Activated naive CD4-positive, alpha-beta T cell treated with Interleukin-2 at 50 U/mL for 16 hours (primary cell): ENCODE data around the gene MOB1B.
"Not testable (repeated sequence)": the region's sequence is repeated elsewhere in the genome, so short reads cannot be mapped to it uniquely, and the experiment has no call there.

Experiments used
- DNase-seq: peaks from one replicate; pipeline ENCODE4 v3.0.0-alpha.2; 2020

Gene MOB1B

DNA sequence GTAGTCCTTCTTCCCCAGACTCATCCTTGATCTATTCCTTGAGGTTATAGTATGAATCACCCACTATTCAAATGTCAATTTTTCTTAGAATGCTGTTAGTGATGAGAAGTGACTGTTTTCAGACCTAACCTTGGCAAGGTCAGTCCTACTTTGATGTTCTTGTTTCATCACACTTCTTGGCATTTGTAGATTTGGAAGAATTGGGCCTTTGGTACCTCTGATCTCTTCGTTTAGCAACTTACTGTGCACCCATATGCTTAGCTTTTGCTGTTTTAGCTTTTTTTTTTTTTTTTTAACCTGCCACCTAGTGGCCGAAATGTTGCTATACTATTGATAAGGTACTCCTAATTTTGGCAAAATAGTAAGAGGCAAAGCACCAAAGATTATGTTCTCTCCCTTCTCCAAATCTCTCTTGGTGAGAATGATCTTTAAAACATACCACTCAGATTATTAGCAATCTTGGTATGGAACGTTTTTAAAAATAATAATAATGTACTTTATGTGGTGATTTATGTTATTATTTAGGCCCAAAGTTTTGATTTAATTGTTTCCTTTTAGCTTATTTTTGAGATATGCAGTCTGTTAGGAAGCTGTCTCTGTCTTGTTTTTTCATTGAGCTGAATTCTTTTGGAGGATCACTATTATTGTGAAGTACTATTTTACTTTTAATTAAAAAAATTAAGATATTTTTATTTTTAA, 107.9 kb downstream of the MOB1B start:
- DNase-seq: no peak

DNA sequence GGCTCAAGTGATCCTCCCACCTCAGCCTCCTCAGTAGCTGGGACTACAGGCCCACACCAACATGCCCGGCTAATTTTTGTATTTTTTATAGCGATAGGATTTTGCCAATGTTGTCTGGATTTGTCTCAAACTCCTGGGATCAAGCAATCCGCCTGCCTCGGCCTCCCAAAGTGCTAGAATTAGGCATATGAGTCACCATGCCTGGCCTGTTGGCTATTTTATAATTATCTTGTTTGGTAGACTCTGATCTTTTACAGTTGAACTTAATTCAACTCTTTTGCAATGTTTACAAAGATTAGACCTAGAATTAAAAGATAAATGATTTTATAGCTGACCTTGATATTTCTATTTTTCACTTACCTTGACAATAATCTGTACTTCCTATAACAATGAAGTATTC, 109.3 kb downstream of the MOB1B start:
- DNase-seq: no peak

DNA sequence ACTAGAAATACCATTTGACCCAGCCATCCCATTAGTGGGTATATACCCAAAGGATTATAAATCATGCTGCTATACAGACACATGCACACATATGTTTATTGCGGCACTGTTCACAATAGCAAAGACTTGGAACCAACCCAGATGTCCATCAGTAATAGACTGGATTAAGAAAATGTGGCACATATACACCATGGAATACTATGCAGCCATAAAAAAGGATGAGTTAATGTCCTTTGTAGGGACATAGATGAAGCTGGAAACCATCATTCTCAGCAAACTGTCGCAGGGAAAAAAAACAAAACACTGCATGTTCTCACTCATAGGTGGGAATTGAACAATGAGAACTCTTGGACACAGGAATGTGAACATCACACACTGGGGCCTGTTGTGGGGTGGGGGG, 115.2 kb downstream of the MOB1B start:
- not testable (repeated sequence) for DNase-seq

DNA sequence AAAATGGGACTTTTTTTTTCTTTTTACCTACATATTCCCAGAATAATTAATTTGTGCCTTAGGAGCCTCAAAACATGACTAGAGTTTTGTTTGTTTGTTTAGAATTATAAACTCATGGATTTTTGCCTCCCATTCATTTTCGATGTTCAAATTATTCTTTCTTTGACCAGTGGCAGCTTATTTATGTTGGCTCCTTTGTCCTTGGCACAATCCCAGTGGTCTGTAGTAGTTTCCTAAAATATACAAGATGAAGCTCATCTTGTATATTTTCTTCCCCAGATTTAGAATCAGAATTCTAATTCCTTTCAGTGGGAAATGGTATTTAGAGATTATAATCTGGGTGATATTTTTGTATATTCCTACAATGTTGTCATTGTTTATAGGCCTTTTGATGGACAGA, 118.4 kb downstream of the MOB1B start:
- DNase-seq: no peak

DNA sequence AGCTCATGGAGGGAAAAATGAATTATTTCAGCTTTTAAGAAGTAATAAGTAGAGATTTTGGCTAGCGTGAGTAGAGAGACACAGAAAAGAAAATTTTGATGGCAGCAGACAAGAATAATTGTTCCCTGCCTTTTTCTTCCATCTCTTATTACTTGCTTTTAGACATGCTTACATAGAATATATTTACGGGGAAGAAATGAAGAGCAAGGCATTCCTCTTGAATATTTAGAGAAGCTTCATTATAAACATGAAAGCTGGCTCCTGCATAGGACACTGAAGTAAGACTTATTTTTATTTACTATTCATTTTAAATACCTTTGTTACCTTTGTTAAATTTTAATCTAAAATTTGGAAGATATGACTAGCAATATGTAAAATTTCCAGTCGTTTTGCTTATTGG, 123.5 kb downstream of the MOB1B start:
- no peak for DNase-seq

DNA sequence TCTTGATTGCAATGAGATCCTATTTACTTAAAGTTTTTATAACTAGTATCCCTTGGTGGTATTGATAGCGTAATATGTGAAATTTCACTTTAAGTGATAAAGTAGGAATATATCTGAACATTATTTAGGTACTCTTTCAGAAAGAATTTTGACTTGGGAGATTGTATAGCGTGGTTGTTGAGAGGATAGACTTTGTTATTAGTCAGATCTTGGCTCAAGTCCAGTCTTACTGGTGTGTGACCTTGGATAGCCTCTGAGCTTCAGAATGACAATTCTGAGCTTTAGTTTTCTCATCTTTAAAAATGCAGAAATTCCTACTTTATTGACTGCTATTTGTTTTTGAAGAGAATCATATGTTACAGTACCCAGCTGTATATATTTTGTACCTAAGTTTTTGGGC, 123.9 kb downstream of the MOB1B start:
- no peak for DNase-seq

DNA sequence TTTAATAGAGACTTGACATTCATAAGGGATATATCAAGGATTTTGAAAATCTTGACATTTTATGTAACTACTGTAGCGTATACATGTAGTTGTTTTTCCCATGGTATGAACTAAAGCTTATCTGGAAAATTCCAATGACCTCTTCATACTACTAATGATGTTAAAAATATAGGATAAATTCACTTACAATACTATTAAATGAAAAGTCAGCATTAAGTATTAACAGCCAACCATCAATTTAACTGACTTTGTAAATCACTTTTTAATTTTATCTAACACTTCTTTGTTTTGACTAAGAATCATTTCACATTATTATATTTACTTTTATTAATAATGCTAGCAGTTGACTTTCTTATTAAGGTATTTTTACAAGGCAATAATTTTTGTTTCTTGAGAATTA, 125.4 kb downstream of the MOB1B start:
- DNase-seq: no peak

DNA sequence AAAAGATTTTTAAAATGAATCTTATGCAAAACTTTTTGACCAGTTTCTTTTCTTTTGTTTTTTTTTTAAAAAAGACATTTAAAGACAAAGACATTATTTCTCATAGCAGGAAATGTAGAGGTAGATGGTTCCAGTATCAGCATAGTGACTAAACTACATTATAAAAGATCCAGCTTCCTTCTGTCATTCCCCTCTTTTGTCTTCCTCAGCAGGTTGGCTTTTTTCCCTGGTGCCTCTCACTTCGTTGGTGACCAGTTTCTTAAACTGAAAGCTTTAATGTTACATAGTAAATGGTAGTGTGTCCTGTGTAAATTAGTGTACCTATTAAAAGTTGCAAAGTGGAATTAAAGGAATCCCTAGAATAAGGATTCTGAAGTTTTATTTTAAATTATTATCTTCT, 127.3 kb downstream of the MOB1B start:
- no peak for DNase-seq

DNA sequence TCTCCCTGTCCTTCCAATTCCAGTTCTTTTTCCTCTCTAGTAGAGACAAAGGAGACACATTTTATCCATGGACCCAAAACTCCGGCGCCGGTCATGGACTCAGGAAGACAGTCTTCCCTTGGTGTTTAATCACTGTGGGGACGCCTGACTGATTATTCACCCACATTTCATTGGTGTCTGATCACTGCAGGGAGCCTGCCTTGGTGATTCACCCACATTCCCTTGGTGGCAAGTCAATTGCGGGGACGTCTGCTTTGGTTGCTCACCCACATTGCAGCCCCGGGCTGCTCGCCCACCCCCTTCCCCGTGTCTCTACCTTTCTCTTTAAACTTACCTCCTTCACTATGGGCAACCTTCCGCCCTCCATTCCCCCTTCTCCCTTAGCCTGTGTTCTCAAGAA, 129.9 kb downstream of the MOB1B start:
- DNase-seq: not testable (repeated sequence)
